ENCODE data around the gene KCMF1. TPM values are rescaled to one million over a fixed set of nuclear protein-coding genes. Genes with fewer than 3 reads are reported as not detected.

The KCMF1 gene
- total RNA-seq: 38.0 TPM
- polyA plus RNA-seq (ENCODE audit: insufficient read depth in 1 of 8, insufficient read length in 8 of 8, low replicate concordance in 1 of 8): 10 to 100 TPM; 37.3 to 42.0 (median 39.1) TPM
- long read RNA-seq, donor 1, full-length matches to known transcripts: 4 of 4 reads
- long read RNA-seq, donor 1, partial matches to known transcripts: 0 of 4 reads
- long read RNA-seq, donor 1, other reads (novel, unspliced or antisense): 0 of 4 reads
- long read RNA-seq, donor 2: 0 reads
- long read RNA-seq, donor 3, full-length matches to known transcripts: 14 of 14 reads
- long read RNA-seq, donor 3, partial matches to known transcripts: 0 of 14 reads
- long read RNA-seq, donor 3, other reads (novel, unspliced or antisense): 0 of 14 reads
- long read RNA-seq, donor 4, full-length matches to known transcripts: 7 of 12 reads
- long read RNA-seq, donor 4, partial matches to known transcripts: 5 of 12 reads
- long read RNA-seq, donor 4, other reads (novel, unspliced or antisense): 0 of 12 reads
- long read RNA-seq, donor 5, full-length matches to known transcripts: 21 of 35 reads
- long read RNA-seq, donor 5, partial matches to known transcripts: 14 of 35 reads
- long read RNA-seq, donor 5, other reads (novel, unspliced or antisense): 0 of 35 reads
- long read RNA-seq, donor 6, full-length matches to known transcripts: 20 of 30 reads
- long read RNA-seq, donor 6, partial matches to known transcripts: 10 of 30 reads
- long read RNA-seq, donor 6, other reads (novel, unspliced or antisense): 0 of 30 reads
- long read RNA-seq, donor 7, full-length matches to known transcripts: 8 of 15 reads
- long read RNA-seq, donor 7, partial matches to known transcripts: 7 of 15 reads
- long read RNA-seq, donor 7, other reads (novel, unspliced or antisense): 0 of 15 reads
- long read RNA-seq, donor 8, full-length matches to known transcripts: 4 of 9 reads
- long read RNA-seq, donor 8, partial matches to known transcripts: 5 of 9 reads
- long read RNA-seq, donor 8, other reads (novel, unspliced or antisense): 0 of 9 reads
- long read RNA-seq, donor 9, full-length matches to known transcripts: 7 of 7 reads
- long read RNA-seq, donor 9, partial matches to known transcripts: 0 of 7 reads
- long read RNA-seq, donor 9, other reads (novel, unspliced or antisense): 0 of 7 reads
- long read RNA-seq, donor 10, full-length matches to known transcripts: 16 of 42 reads
- long read RNA-seq, donor 10, partial matches to known transcripts: 26 of 42 reads
- long read RNA-seq, donor 10, other reads (novel, unspliced or antisense): 0 of 42 reads
- long read RNA-seq, donor 11, full-length matches to known transcripts: 14 of 20 reads
- long read RNA-seq, donor 11, partial matches to known transcripts: 6 of 20 reads
- long read RNA-seq, donor 11, other reads (novel, unspliced or antisense): 0 of 20 reads

GRCh38 chr2:84970868-84971509 lies at the start of gene KCMF1:
Gene KCMF1 (plus strand): TSS chr2:84971161. CDS start chr2:84971452, 291 bp downstream.
- Histone ChIP-seq H3K27me3 (ENCODE audit: control insufficient read depth, insufficient read depth, low read length) (no peaks in the 10 kb centered on the region), H3K9me3 (replicated peaks; ENCODE audit: control insufficient read depth, low read depth, low read length) (no peaks in the 10 kb centered on the region), H3K27ac (ENCODE audit: low read length) (peak within 1 kb of the TSS; percentile 99), H3K36me3 (ENCODE audit: control insufficient read depth, insufficient read depth, low read length) (peaks cover 9% of the 10 kb centered on the region), H3K4me3 (ENCODE audit: low read length) (peak within 1 kb of the TSS; percentile 93), H3K4me1 (ENCODE audit: control insufficient read depth, insufficient read depth, low read length) (peaks cover 12% of the 10 kb centered on the region)
- DNase-seq: peak; percentile 84
- WGBS (ENCODE audit: insufficient coverage): 0% methylated on average over 57 of the region's 102 CpGs

GRCh38 chr2:84923009-84923408 lies 48.0 kb upstream of the KCMF1 start:
- H3K9me3 ChIP-seq (replicated peaks; ENCODE audit: control insufficient read depth, low read depth, low read length): no peaks in the 10 kb centered on the region
- H3K4me3 ChIP-seq (ENCODE audit: low read length): no peak overlapping the region
- no peak overlapping the region for H3K27ac ChIP-seq (ENCODE audit: low read length)
- no peak for DNase-seq
- H3K4me1 ChIP-seq (ENCODE audit: control insufficient read depth, insufficient read depth, low read length): peaks cover 20% of the 10 kb centered on the region
- no peaks in the 10 kb centered on the region for H3K36me3 ChIP-seq (ENCODE audit: control insufficient read depth, insufficient read depth, low read length)
- H3K27me3 ChIP-seq (ENCODE audit: control insufficient read depth, insufficient read depth, low read length): peaks cover 5% of the 10 kb centered on the region

DNA sequence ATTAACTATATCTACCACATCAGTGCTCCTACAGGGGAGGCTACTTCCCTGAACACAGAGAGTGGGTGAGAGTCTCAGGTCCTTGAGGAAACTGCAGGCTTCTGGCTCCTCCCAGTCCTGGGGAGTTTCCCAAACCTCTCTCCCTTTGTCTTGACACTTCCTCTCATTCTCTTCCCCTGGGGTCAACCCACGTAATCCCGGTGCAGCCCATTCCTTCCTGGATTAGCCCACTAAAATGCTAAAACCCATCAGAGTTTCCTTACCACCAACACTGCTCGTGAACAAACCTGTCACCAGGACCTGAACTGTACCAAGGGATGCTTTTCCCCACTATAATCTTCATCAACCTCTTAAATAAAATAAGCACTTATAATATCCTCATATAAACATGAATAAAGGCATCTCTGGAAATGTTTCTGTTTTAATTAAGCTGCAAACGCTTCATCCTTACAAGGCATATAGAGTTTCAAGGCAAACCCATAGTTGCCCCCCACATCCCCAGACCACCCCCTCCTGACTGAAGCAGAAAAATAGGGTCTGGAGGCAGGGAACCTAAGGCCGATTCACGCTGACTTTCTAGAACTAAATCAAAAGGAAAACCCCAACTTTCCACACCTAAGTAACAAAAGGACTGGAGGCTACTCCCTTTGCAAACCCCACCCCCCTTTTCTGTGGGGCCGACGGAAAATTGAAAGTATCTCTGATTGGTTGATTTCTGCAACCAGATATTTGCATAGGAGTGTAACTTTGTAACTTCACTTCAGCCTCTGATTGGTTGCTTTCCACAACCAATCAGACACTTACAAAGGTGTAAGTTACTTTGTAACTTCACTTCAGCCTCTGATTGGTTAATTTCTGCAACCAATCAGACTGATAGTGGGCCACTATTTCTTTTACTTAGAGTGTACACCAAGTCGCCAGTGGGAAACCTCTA lies 46.5 kb upstream of the KCMF1 start:
- 43% methylated on average over 5 of the region's 9 CpGs for WGBS (ENCODE audit: insufficient coverage)
- H3K4me1 ChIP-seq (ENCODE audit: control insufficient read depth, insufficient read depth, low read length): peaks cover 20% of the 10 kb centered on the region
- H3K9me3 ChIP-seq (replicated peaks; ENCODE audit: control insufficient read depth, low read depth, low read length): no peaks in the 10 kb centered on the region
- H3K27me3 ChIP-seq (ENCODE audit: control insufficient read depth, insufficient read depth, low read length): peaks cover 5% of the 10 kb centered on the region
- peak overlapping the region; percentile 81 for H3K27ac ChIP-seq (ENCODE audit: low read length)
- DNase-seq: peak; percentile 61
- no peaks in the 10 kb centered on the region for H3K36me3 ChIP-seq (ENCODE audit: control insufficient read depth, insufficient read depth, low read length)
- H3K4me3 ChIP-seq (ENCODE audit: low read length): no peak overlapping the region

GRCh38 chr2:84925336-84925723 lies 45.6 kb upstream of the KCMF1 start:
- WGBS (ENCODE audit: insufficient coverage): 100% methylated on average over 1 of the region's 2 CpGs
- H3K36me3 ChIP-seq (ENCODE audit: control insufficient read depth, insufficient read depth, low read length): no peaks in the 10 kb centered on the region

GRCh38 chr2:84925724-84926376 lies 45.1 kb upstream of the KCMF1 start:
- peaks cover 5% of the 10 kb centered on the region for H3K27me3 ChIP-seq (ENCODE audit: control insufficient read depth, insufficient read depth, low read length)
- peak overlapping the region; percentile 3 for H3K4me3 ChIP-seq (ENCODE audit: low read length)
- no peak overlapping the region for H3K27ac ChIP-seq (ENCODE audit: low read length)
- H3K9me3 ChIP-seq (replicated peaks; ENCODE audit: control insufficient read depth, low read depth, low read length): no peaks in the 10 kb centered on the region
- DNase-seq: peak; percentile 91
- no peaks in the 10 kb centered on the region for H3K36me3 ChIP-seq (ENCODE audit: control insufficient read depth, insufficient read depth, low read length)
- WGBS (ENCODE audit: insufficient coverage): under 1% methylated on average over 26 of the region's 34 CpGs
- peaks cover 15% of the 10 kb centered on the region for H3K4me1 ChIP-seq (ENCODE audit: control insufficient read depth, insufficient read depth, low read length)

More at GRCh38 chr2:84925336-84925723, 45.6 kb upstream of the KCMF1 start:
- Histone ChIP-seq H3K9me3 (replicated peaks; ENCODE audit: control insufficient read depth, low read depth, low read length) (no peaks in the 10 kb centered on the region), H3K4me3 (ENCODE audit: low read length) (no peak overlapping the region), H3K27me3 (ENCODE audit: control insufficient read depth, insufficient read depth, low read length) (peaks cover 5% of the 10 kb centered on the region), H3K4me1 (ENCODE audit: control insufficient read depth, insufficient read depth, low read length) (peaks cover 17% of the 10 kb centered on the region), H3K27ac (ENCODE audit: low read length) (no peak overlapping the region)
- DNase-seq: no peak

DNA sequence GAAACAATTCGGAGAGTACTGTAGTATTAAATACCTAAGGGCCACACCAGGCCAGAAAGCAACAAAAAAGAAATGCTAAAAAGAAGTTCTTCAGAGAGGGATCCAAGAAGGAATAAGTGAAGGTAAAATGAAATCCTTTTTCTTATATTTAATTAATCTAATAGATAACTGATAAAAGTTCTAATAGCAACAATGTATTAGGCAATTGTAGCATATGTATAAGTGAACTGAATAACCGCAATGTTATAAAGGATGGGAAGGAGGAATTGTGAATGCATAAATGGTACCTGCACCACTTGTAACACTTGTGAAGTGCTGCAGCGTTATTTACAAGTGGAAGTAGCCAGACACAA lies 43.7 kb upstream of the KCMF1 start:
- Histone ChIP-seq H3K27me3 (ENCODE audit: control insufficient read depth, insufficient read depth, low read length) (peaks cover 5% of the 10 kb centered on the region), H3K36me3 (ENCODE audit: control insufficient read depth, insufficient read depth, low read length) (no peaks in the 10 kb centered on the region), H3K4me3 (ENCODE audit: low read length) (no peak overlapping the region), H3K9me3 (replicated peaks; ENCODE audit: control insufficient read depth, low read depth, low read length) (no peaks in the 10 kb centered on the region), H3K4me1 (ENCODE audit: control insufficient read depth, insufficient read depth, low read length) (peaks cover 15% of the 10 kb centered on the region), H3K27ac (ENCODE audit: low read length) (no peak overlapping the region)
- WGBS (ENCODE audit: insufficient coverage): no CpG with 5 or more reads among the region's 3 CpGs
- no peak for DNase-seq

DNA sequence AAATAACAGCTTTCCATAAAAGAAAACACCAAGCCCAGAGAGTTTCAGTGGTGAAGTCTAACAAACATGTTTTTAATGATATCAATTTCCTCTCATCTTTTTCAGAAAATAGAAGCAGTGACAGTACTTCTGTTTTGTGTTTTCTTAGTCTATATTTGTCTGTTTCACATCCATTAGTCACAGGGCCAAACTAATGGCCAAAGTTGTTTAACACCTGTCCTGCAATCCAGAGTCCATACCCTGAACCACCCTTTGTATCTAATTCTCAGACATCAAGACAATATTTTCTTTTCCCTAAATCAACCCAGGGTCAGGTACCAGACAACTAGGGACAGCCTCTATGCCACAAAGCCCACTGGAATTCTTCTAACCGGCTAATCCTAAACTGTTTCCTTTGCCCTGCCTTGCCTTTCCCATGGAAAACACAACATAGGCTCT lies 39.6 kb upstream of the KCMF1 start:
- Histone ChIP-seq H3K4me3 (ENCODE audit: low read length) (no peak overlapping the region), H3K27me3 (ENCODE audit: control insufficient read depth, insufficient read depth, low read length) (peaks cover 5% of the 10 kb centered on the region), H3K27ac (ENCODE audit: low read length) (no peak overlapping the region), H3K4me1 (ENCODE audit: control insufficient read depth, insufficient read depth, low read length) (peaks cover 5% of the 10 kb centered on the region), H3K36me3 (ENCODE audit: control insufficient read depth, insufficient read depth, low read length) (no peaks in the 10 kb centered on the region), H3K9me3 (replicated peaks; ENCODE audit: control insufficient read depth, low read depth, low read length) (no peaks in the 10 kb centered on the region)
- 64% methylated on average over 1 of the region's 1 CpG for WGBS (ENCODE audit: insufficient coverage)
- no peak for DNase-seq

GRCh38 chr2:84938194-84938879 lies 32.6 kb upstream of the KCMF1 start:
- H3K36me3 ChIP-seq (ENCODE audit: control insufficient read depth, insufficient read depth, low read length): no peaks in the 10 kb centered on the region
- no peak for DNase-seq
- no peaks in the 10 kb centered on the region for H3K9me3 ChIP-seq (replicated peaks; ENCODE audit: control insufficient read depth, low read depth, low read length)
- H3K27me3 ChIP-seq (ENCODE audit: control insufficient read depth, insufficient read depth, low read length): no peaks in the 10 kb centered on the region
- no peak overlapping the region for H3K4me3 ChIP-seq (ENCODE audit: low read length)
- 78% methylated on average over 1 of the region's 5 CpGs for WGBS (ENCODE audit: insufficient coverage)
- H3K27ac ChIP-seq (ENCODE audit: low read length): no peak overlapping the region
- peaks cover 3% of the 10 kb centered on the region for H3K4me1 ChIP-seq (ENCODE audit: control insufficient read depth, insufficient read depth, low read length)

Measured in muscle of leg (tissue), 16 donors.